Mesenchymal stem cell (in vitro differentiated cells and primary cell): Measurements from ENCODE around the gene PLRG1.

Source experiments
- DNase-seq: peaks from one replicate; pipeline ENCODE4 v3.0.0-alpha.2; 2013
- H2AFZ ChIP-seq: one replicate; pipeline ENCODE4 v1.6.1; 2013; ENCODE audit warnings: low read depth, mild to moderate bottlenecking, control low read depth, inconsistent platforms, low read length, moderate library complexity
- H2AK5ac ChIP-seq: 2 replicates; pipeline ENCODE4 v1.6.1; 2013; ENCODE audit warnings: low read length, moderate library complexity, mild to moderate bottlenecking, inconsistent platforms; ENCODE audit not compliant: severe bottlenecking
- H2BK120ac ChIP-seq: one replicate; pipeline ENCODE4 v1.6.1; 2013; ENCODE audit warnings: low read depth, mild to moderate bottlenecking, inconsistent platforms, low read length, moderate library complexity
- H2BK12ac ChIP-seq, 2 experiments: one replicate each; pipeline ENCODE4 v1.6.1; 2013; ENCODE audit warnings: inconsistent platforms in 2 of 2, low read length in 2 of 2, mild to moderate bottlenecking in 2 of 2, moderate library complexity in 2 of 2, control low read depth in 1 of 2
- H2BK15ac ChIP-seq: one replicate; pipeline ENCODE4 v1.6.1; 2013; ENCODE audit warnings: mild to moderate bottlenecking, low read depth, inconsistent platforms; ENCODE audit not compliant: poor library complexity, severe bottlenecking
- H2BK5ac ChIP-seq: 2 replicates; pipeline ENCODE4 v1.6.1; 2013; ENCODE audit warnings: low read depth, mild to moderate bottlenecking, low read length, control low read depth, inconsistent platforms; ENCODE audit not compliant: poor library complexity, severe bottlenecking
- H3K14ac ChIP-seq, 2 experiments: one replicate each; pipeline ENCODE4 v1.6.1; 2013; ENCODE audit warnings: inconsistent platforms in 2 of 2, low read length in 2 of 2, control low read depth in 1 of 2, mild to moderate bottlenecking in 1 of 2, moderate library complexity in 1 of 2
- H3K18ac ChIP-seq, 2 experiments: one replicate each; pipeline ENCODE4 v1.6.1; 2013; ENCODE audit warnings: inconsistent platforms in 2 of 2, low read length in 2 of 2, control low read depth in 1 of 2, low read depth in 1 of 2, mild to moderate bottlenecking in 1 of 2
- H3K23ac ChIP-seq, 2 experiments: one replicate each; pipeline ENCODE4 v1.6.1; 2013; ENCODE audit warnings: inconsistent platforms in 2 of 2, low read length in 2 of 2, mild to moderate bottlenecking in 2 of 2, moderate library complexity in 2 of 2, control low read depth in 1 of 2
- H3K27ac ChIP-seq: 2 replicates; pipeline ENCODE4 v1.5.1; 2013; ENCODE audit warnings: mild to moderate bottlenecking, moderate library complexity, low read length, control low read depth, inconsistent platforms; ENCODE audit not compliant: poor library complexity, severe bottlenecking
- H3K27me3 ChIP-seq, 2 experiments: 2 replicates each; pipeline versions ENCODE4 v1.6.1 to v1.7.0; 2013; ENCODE audit warnings: low read length in 2 of 2, mild to moderate bottlenecking in 2 of 2, moderate library complexity in 2 of 2, control low read depth in 1 of 2, inconsistent platforms in 1 of 2; ENCODE audit not compliant: control insufficient read depth in 1 of 2, insufficient read depth in 1 of 2
- H3K36me3 ChIP-seq, 2 experiments: 2 replicates each; pipeline versions ENCODE4 v1.6.1 to v1.7.0; 2013; ENCODE audit warnings: low read length in 2 of 2, control low read depth in 1 of 2, inconsistent platforms in 1 of 2, low read depth in 1 of 2, mild to moderate bottlenecking in 1 of 2; ENCODE audit not compliant: insufficient read depth in 2 of 2, control insufficient read depth in 1 of 2
- H3K4ac ChIP-seq, 2 experiments: one replicate each; pipeline ENCODE4 v1.6.1; 2013; ENCODE audit warnings: inconsistent platforms in 2 of 2, low read length in 2 of 2, mild to moderate bottlenecking in 2 of 2, moderate library complexity in 2 of 2, control low read depth in 1 of 2, low read depth in 1 of 2
- H3K4me1 ChIP-seq: 2 replicates; pipeline ENCODE4 v1.6.1; 2013; ENCODE audit warnings: low read depth, low read length, control low read depth; ENCODE audit not compliant: control insufficient read depth, insufficient read depth
- H3K4me2 ChIP-seq: 2 replicates; pipeline ENCODE4 v1.6.1; 2013; ENCODE audit warnings: low read length, mild to moderate bottlenecking, inconsistent platforms; ENCODE audit not compliant: poor library complexity, severe bottlenecking
- H3K4me3 ChIP-seq, 2 experiments: 2 replicates each; pipeline versions ENCODE4 v1.5.1 to v1.7.0; 2013; ENCODE audit warnings: low read length in 2 of 2, mild to moderate bottlenecking in 2 of 2, control low read depth in 1 of 2, low read depth in 1 of 2; ENCODE audit not compliant: insufficient read depth in 1 of 2
- H3K79me1 ChIP-seq: replicated peaks from 2 replicates; pipeline ENCODE4 v1.6.1; 2013; ENCODE audit warnings: mild to moderate bottlenecking, control low read depth, low read length, inconsistent platforms; ENCODE audit not compliant: poor library complexity, severe bottlenecking
- H3K9ac ChIP-seq: 2 replicates; pipeline ENCODE4 v1.7.0; 2013; ENCODE audit warnings: mild to moderate bottlenecking, low read length, moderate library complexity
- H3K9me3 ChIP-seq: 2 replicates; pipeline ENCODE4 v1.7.0; 2013; ENCODE audit warnings: mild to moderate bottlenecking, low read length; ENCODE audit not compliant: control insufficient read depth
- H4K8ac ChIP-seq: one replicate; pipeline ENCODE4 v1.6.1; 2013; ENCODE audit warnings: inconsistent platforms, mild to moderate bottlenecking, low read length, moderate library complexity
- H4K91ac ChIP-seq: one replicate; pipeline ENCODE4 v1.6.1; 2013; ENCODE audit warnings: mild to moderate bottlenecking, low read length, inconsistent platforms
- WGBS: methylation state at CpG from one replicate; pipeline ENCODE4 v1.1.7; 2013; ENCODE audit warnings: mixed read lengths; 5-methylcytosine and 5-hydroxymethylcytosine counted together

The PLRG1 gene

DNA sequence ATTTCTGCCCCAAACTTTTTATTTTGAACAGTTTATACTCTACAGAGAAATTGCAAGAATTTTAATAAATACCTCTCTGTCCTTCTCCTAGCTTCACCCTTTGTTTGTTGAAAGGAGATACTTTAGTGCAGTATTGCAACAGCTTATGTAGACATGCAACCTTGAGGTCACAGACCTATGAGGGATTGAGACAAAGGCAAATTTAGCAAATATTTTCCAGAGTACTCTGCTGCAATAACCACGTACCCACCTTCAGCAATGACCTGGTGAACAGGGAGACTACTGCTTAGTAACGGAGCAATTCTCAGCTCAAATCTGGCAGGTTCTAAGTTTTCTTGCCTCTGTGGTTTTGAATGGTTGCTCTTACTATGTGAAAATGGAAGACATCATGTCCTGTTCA lies 27.1 kb upstream of the PLRG1 start:
- Histone ChIP-seq H3K27ac (no peak overlapping the region), H3K36me3 (no peaks in the 10 kb centered on the region), H2BK5ac (no peak overlapping the region), H2BK12ac (no peak overlapping the region), H2BK15ac (no peak overlapping the region), H2BK120ac (no peak overlapping the region), H3K4ac (no peak overlapping the region), H3K14ac (no peak overlapping the region), H3K4me1 (peaks cover 1% of the 10 kb centered on the region), H3K18ac (no peak overlapping the region), H4K91ac (no peak overlapping the region), H2AK5ac (no peak overlapping the region), H3K9ac (no peak overlapping the region), H3K27me3 (no peaks in the 10 kb centered on the region), H3K4me2 (no peak overlapping the region), H2AFZ (no peak overlapping the region), H3K79me1 (no peaks in the 10 kb centered on the region), H3K4me3 (no peak overlapping the region), H4K8ac (no peak overlapping the region), H3K23ac (no peak overlapping the region), H3K9me3 (no peaks in the 10 kb centered on the region)
- DNase-seq: no peak
- 71% methylated on average over 2 of the region's 2 CpGs for WGBS

DNA sequence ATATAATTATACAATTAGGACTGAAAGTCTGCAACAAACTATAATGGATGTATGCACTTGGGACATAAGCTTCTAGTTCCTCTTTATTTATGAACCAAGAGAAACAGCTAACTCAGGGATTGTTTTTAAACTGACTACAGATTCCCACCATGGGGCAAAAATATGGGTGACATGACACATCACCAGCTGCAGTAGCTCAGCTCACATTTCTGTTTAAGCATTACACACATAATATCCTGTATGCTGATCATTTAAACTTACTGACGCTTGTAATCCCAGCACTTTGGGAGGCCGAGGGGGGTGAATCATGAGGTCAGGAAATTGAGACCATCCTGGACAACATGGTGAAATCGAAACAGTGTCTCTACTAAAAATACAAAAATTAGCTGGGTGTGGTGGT lies 24.1 kb upstream of the PLRG1 start:
- Histone ChIP-seq H2BK15ac (no peak overlapping the region), H2BK12ac (no peak overlapping the region), H3K9ac (no peak overlapping the region), H2BK120ac (no peak overlapping the region), H4K91ac (no peak overlapping the region), H3K79me1 (no peaks in the 10 kb centered on the region), H3K4me2 (no peak overlapping the region), H3K27ac (peak overlapping the region; percentile 59), H2AFZ (no peak overlapping the region), H3K18ac (no peak overlapping the region), H3K9me3 (no peaks in the 10 kb centered on the region), H3K4me3 (no peak overlapping the region), H2BK5ac (no peak overlapping the region), H3K4ac (no peak overlapping the region), H3K27me3 (no peaks in the 10 kb centered on the region), H4K8ac (no peak overlapping the region), H3K36me3 (no peaks in the 10 kb centered on the region), H3K4me1 (peaks cover 1% of the 10 kb centered on the region), H3K23ac (no peak overlapping the region), H3K14ac (no peak overlapping the region), H2AK5ac (no peak overlapping the region)
- WGBS: 85% methylated on average over 3 of the region's 3 CpGs
- DNase-seq: no peak

DNA sequence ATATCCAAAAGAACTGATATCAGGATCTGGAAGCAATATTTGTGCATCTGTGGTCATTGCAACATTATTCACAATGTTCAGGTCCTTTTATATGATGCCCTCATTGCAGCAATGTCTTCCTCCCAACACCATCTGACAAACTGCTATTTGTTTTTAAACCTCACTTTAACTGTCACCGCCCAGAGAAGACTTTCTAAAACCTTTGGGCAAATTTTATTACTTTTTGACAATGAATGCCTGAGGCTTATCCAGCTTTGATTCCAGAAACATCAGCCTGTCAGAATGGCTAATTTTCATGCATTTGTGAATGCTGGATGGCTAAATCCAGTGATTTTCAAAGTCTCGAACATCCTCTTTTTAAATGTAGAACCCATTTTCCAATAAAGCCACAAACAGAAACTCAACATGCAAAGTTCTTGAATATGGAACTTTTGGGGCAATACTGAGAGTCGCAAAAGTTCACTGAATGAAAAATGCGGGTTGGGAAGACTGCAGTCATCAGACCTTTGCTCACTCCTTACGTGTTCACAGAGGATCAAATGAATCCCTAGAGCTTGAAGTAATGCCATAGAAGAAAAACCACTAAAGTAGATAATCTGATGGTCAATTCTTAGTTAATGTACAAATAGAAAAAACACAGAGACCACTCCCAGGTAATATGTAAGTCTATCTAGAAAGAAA lies 23.1 kb upstream of the PLRG1 start:
- no peak overlapping the region for H3K9ac ChIP-seq
- H2BK15ac ChIP-seq: no peak overlapping the region
- H2BK5ac ChIP-seq: no peak overlapping the region
- WGBS: 92% methylated on average over 4 of the region's 5 CpGs
- no peak overlapping the region for H3K4ac ChIP-seq
- no peak for DNase-seq
- H3K27me3 ChIP-seq: no peaks in the 10 kb centered on the region
- H3K23ac ChIP-seq: no peak overlapping the region
- no peaks in the 10 kb centered on the region for H3K9me3 ChIP-seq
- no peak overlapping the region for H4K91ac ChIP-seq
- H3K18ac ChIP-seq: no peak overlapping the region
- H3K14ac ChIP-seq: no peak overlapping the region
- H3K27ac ChIP-seq: peak overlapping the region; percentile 80
- no peak overlapping the region for H2AFZ ChIP-seq
- H4K8ac ChIP-seq: no peak overlapping the region
- no peaks in the 10 kb centered on the region for H3K36me3 ChIP-seq
- H2BK120ac ChIP-seq: no peak overlapping the region
- no peaks in the 10 kb centered on the region for H3K79me1 ChIP-seq
- H3K4me3 ChIP-seq: no peak overlapping the region
- no peak overlapping the region for H3K4me2 ChIP-seq
- H2BK12ac ChIP-seq: no peak overlapping the region
- no peaks in the 10 kb centered on the region for H3K4me1 ChIP-seq
- no peak overlapping the region for H2AK5ac ChIP-seq

DNA sequence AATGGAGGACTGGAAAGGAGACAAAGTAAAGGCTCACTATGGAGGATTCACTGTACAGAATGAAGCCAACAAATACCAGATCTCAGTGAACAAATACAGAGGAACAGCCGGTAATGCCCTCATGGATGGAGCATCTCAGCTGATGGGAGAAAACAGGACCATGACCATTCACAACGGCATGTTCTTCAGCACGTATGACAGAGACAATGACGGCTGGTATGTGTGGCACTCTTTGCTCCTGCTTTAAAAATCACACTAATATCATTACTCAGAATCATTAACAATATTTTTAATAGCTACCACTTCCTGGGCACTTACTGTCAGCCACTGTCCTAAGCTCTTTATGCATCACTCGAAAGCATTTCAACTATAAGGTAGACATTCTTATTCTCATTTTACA lies 19.4 kb upstream of the PLRG1 start:
- 90% methylated on average over 4 of the region's 5 CpGs for WGBS
- H3K27me3 ChIP-seq: no peaks in the 10 kb centered on the region
- no peak for DNase-seq

More for the DNA sequence above, 19.4 kb upstream of the PLRG1 start:
- H3K4me2 ChIP-seq: no peak overlapping the region
- H2AK5ac ChIP-seq: no peak overlapping the region
- H3K9ac ChIP-seq: no peak overlapping the region
- H3K4me3 ChIP-seq: no peak overlapping the region
- H3K18ac ChIP-seq: no peak overlapping the region
- no peak overlapping the region for H2AFZ ChIP-seq
- no peak overlapping the region for H2BK12ac ChIP-seq
- no peak overlapping the region for H2BK120ac ChIP-seq
- H2BK5ac ChIP-seq: no peak overlapping the region
- H4K91ac ChIP-seq: no peak overlapping the region
- H3K36me3 ChIP-seq: peaks cover 0 to 4% of the 10 kb centered on the region in 2 experiments
- H3K27ac ChIP-seq: no peak overlapping the region
- H3K14ac ChIP-seq: no peak overlapping the region
- H2BK15ac ChIP-seq: no peak overlapping the region
- no peak overlapping the region for H3K23ac ChIP-seq
- no peak overlapping the region for H4K8ac ChIP-seq
- H3K4me1 ChIP-seq: peaks cover 4% of the 10 kb centered on the region
- no peaks in the 10 kb centered on the region for H3K79me1 ChIP-seq
- no peaks in the 10 kb centered on the region for H3K9me3 ChIP-seq
- no peak overlapping the region for H3K4ac ChIP-seq
